Hematopoietic multipotent progenitor cell treated with erythropoietin and hydrocortisone succinate and interleukin-3 and kit ligand, for 4 days (in vitro differentiated cells): ENCODE measurements around the gene C11orf86.
"Not testable (repeated sequence)": the region's sequence is repeated elsewhere in the genome, so short reads cannot be mapped to it uniquely, and the experiment has no call there.

Source experiments
- DNase-seq: peaks from one replicate; pipeline ENCODE4 v3.0.0-alpha.2; 2015

The C11orf86 gene

DNA sequence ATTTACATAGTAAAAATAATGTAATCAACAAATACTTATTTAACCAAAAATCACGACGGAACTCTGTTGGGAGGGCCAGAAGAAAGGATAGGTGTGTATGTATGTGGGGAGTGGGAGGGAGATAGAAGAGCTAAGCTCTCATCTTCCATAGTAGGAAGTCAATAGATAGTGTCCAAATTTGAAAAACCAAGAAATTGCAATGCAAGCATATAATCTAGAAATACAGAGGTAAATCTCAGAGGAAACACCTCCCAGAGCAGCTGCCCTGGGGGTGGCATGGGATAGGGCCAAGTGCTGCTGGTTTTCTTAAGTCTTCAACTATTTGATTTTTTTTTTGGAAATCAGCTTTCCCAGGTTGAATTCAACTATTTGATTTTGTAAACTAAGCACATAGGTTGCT, 16.9 kb downstream of the C11orf86 start:
- no peak for DNase-seq

DNA sequence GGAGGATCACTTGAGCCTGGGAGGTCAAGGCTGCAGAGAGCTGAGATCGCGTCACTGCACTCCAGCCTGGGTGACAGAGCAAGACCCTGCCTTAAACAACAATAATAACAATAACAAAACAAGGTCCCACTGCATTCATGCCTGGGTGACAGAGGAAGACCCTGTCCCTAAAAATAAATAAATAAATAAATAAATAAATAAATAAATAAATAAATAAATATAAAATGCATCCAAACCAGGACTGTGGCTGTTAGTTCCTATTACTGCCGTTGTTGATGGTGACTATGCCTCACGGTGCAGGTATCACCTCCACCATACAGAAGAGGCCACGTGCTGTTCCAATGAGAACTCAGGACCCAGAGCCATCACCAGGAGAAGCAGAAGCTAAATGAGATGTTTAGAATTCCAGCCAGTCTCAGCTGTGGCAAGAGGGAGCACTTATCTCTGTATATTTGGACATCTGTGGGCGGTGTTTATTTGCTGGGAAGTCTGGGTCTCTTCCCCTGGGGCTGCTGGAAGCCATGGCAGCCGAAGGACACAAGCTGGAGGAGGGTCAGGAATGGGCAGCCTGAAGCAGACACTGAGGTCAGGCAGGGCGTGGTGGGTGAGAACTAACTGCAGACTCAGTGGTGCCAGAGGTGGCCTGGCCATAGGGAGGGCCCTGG, 21.6 kb downstream of the C11orf86 start:
- no peak for DNase-seq

DNA sequence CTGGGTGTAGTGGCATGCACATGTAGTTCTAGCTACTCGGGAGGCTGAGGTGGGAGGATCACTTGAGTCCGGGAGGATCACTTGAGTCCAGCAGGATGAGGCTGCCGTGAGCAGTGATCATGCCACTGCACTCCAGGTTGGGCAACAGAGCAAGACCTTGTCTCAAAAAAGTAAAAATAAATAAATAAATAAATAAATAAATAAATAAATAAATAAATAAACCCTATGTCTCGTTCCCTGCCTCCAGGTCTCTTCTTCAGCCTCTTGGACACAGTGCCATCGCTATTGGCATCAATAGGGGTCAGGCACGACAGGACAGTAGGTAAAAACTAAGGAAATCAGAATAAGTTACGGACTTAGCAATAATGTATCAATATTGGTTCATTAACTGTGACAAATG, 24.5 kb downstream of the C11orf86 start:
- no peak for DNase-seq

DNA sequence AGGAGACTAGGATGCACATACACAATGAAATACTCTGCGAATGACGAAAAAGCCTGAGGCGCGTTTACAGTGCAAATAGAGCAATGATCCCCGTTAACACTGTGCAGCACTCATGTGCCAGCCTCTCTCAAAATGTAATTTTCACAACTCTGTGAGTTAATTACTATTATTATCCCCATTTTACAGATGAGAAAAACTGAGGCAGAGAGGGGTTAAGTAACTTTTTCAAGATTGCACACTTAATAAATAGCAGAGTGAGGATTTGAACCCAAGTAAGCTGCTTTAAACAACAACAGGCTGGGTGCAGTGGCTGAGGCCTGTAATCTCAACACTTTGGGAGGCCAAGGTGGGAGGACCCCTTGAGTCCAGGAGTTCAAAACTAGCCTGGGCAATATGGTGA, 26.2 kb downstream of the C11orf86 start:
- DNase-seq = no peak

DNA sequence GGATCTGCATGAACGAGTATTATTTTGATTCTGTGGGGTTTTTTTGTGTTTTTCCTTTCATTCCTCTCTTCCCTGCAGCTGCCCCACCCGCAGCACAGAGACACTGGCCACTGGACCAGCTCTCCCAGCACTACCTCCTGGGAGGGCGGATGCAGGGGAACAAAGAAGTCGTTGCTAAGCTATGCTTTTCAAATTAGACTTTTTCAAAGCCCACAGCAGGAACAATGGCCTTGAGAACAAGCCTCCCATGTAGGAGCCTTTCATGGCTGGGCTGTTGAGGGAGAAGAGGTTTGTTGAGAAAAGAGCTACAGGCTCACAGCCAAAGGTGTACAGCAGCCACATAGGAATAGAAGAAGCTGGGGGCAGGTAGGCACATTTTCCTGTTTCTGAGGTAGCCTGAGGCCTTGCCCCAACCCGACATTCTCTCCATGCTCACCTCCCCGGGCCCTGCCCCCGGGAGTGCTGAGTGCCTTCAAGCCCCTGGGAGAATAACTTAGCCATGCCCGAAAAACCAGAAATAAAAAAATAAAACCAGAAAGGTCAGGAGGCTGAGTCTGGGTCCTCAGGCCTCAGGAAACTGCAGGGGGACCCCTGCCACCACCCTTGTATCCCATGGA, 27.3 kb downstream of the C11orf86 start:
- DNase-seq = no peak

GRCh38 chr11:67002921-67003411, 27.9 kb downstream of the C11orf86 start:
- no peak for DNase-seq

GRCh38 chr11:67005200-67005599, 30.1 kb downstream of the C11orf86 start:
- DNase-seq = not testable (repeated sequence)

- DNase-seq = peak; percentile 70
These were observed 31.2 kb downstream of the C11orf86 start for GRCh38 chr11:67006029-67006884.

DNA sequence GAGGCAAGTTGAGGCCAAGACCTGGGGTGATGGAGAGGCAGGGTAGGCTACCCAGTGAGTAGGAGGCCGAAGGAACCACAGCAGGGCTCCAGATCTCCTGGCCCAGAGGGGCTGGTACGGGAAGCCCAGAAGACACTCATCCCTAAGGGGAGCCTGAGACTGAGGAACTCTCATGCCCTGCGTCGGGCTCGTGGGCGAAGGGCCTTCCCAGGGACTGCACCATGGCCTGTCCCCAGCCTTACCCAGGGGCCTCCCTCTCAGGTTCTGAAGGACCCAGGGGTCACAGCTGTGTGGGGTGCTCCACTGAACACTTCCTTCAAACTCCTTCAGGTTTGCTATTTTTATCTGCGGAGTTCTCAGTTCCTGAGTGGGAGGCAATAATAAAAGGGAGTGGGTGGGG, 32.0 kb downstream of the C11orf86 start:
- no peak for DNase-seq

DNA sequence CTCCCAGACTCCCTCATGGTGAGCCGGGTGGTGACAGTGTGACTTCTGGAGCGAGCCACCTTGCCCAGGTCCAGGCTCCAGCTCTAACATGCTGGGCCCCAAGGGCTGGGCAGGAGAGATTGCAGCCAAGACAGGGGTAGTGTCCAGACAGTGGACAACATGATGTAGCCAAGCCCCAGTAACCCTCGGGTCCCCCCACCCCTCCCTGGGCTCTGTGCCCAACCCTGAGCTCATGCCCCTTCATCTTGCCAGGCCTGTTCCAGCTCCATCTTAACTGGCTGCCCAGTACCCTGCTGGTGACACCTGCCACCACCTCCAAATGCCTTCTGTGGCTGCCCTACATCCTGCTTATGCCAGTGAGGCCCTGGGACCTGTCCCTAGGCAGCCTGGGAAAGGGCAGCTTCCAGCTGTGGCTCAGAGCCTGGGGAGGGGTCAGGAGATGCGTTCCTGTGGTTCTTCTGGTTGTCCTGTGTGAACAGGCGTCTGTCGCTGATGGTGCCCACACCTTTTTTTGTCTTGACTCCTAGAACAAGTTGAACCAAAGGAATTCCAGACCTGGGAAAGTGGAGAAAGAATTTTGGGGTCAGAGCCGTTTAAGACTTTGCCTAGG, 35.3 kb downstream of the C11orf86 start:
- no peak for DNase-seq

- no peak for DNase-seq
These were observed 38.5 kb downstream of the C11orf86 start for GRCh38 chr11:67013511-67014045.

DNA sequence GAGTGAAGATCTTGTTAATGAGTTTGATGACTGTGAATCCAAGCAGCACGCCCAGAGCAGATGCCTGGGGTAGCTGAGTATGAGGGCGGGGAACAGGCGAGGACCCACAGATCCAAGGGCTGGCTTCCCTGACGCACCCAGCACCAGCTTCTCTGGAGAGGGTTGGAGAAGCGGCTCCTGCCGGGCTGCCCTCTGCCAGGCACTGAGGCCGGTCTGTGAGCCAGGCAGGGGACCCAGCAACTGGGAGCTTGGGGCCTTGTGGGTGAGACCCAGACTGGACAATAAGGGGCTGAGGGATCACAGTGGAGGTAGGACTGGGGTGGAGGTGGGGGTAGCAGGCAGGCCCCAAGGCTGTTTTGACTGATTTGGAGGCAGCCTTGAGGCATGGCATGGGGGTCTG, 39.2 kb downstream of the C11orf86 start:
- DNase-seq = no peak

DNA sequence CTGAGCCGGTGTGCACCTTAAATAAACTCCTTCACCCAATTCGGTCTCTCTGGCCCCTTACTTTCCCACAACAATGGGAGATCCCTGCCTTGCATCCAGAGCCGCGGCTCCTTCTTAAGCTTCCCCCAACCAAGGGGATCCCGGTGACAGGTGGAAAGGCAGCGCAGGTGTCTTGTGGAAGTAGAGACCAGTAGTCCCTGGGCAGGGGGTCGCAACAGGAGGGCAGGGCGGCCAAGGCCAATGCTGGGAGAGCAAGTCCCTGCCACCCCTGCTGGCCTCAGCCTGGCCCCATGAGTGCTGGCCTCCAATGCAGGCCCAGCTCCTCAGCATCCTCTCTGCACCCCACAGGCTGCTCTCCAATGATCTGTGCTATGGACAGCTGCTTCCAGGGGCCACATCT, 39.9 kb downstream of the C11orf86 start:
- no peak for DNase-seq

- no peak for DNase-seq
These were observed 41.4 kb downstream of the C11orf86 start for GRCh38 chr11:67016550-67016949.

DNA sequence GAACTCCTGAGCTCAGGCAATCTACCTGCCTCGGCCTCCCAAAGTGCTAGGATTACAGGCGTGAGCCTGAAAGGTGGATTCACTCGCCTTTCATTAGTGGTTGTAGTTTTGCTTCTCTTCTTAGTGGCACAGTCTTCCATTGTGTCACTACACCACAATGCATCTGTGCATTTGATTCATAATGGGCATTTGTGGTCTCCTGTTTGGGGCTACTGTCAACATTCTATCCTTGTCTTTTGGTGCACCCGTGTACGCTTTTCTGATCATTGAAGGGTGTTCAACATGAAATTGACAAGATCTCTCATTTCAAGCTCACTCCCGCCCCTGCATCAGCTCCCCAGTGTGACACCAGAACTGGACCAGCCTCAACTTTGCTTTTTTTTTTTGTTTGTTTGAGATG, 45.8 kb downstream of the C11orf86 start:
- no peak for DNase-seq

GRCh38 chr11:67022341-67022933, 47.3 kb downstream of the C11orf86 start:
- no peak for DNase-seq

DNA sequence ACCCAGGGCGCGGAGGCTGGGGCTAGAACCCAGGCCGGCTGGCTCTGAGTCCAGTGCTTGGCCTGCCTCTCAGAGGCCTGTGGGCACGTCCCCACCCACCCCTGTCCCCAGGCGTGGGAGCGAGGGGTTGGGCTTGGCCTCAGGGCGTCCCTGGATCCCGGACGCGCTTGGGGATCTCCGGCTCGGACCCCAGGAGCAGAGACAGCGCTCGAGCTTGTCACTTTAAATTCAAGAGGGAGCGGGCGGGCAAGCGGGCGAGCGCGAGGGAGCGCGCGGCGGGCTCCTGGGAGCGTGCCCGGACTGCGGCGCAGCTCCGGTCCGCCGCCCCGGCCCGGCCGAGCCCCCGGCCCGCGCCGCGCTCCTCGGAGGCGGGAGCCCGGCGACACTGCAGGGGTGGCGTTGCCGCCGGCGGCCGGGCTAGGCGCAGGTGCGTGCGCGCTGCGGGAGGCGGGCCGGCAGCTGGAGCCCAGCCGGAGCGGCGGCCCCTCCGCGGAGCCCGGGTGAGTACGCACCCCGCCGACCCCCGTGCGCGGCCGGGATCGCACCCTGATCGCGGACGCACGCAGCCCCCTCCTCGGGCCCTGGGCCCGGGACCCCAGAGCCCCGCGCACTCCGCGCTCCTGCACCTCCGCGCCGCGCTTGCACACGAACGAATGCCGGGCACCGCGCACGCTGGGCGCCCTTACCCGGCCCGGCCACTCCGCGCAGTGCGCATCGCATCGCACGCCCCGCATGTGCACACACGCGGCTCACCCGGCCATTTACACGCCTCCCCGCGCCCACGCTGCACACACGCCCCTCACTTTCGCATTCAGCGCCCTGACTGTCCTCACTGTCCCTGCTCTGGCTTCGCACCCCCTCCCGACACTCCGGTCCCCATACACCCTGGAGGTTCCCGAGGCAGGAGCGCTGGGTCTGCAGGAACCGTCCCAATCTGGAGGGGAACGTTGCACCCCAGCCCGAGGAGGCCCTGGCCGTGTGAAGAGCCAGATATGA, 48.2 kb downstream of the C11orf86 start, which contains the start of gene SYT12:
TSS of gene SYT12 (plus strand) at position 174 of the 996 bp plus-strand sequence. CDS start 7,011 bp downstream, outside the sequence.
- DNase-seq = peak; percentile 24

DNA sequence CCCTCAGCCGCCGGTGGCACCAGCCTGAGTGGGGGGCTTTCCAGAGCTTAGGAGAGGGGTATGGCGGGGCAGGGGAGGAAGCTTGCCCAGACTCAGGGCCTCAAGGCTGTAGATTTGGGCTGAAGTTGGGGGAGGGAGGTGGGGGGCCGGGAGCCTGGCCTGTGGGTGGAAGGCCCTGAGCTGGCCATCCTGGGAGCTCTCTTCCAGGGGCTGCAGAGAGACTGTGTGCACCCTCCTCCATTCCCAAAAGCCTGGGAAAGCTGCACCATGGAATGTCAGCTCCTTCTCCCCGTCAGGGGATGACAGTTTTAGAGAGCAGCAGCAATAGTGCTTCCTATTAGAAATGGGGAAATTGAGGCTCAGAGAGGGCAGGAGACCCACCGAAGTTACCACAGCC, 48.9 kb downstream of the C11orf86 start:
- DNase-seq = no peak

DNA sequence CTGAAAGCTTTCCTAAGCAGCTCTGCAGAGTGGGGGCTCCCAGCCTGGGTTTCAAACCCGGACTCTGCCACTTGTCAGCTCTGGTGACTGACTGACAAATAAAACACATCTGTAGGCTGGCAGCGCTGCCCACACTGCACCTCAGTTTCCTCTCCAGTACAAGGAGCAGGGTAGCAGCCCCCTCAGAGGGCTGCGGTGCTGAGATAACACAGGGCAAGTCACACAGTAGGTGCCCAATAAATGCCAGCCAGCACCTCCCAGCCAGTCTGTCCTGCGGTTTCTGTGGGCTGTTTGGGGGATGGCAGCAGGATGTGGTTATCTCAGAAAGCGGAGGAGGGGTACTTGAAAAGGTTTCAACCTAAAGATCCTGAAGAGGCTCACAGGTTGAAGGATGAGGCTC, 49.3 kb downstream of the C11orf86 start:
- DNase-seq = peak; percentile 84

- peak; percentile 32 for DNase-seq
These were observed 49.9 kb downstream of the C11orf86 start for GRCh38 chr11:67024966-67025365.

- no peak for DNase-seq
These were observed 50.6 kb downstream of the C11orf86 start for GRCh38 chr11:67025750-67026149.
